HFFc6 (cell line): ENCODE measurements around the gene PSMG4. TPM values are rescaled to one million over a fixed set of nuclear protein-coding genes. Genes with fewer than 3 reads are reported as not detected.

ENCODE experiments used
- DNase-seq: peaks from one replicate; pipeline ENCODE4 v3.0.0-alpha.2; 2018
- H3K27ac Mint-ChIP-seq: 2 replicates; pipeline ENCODE4 v1.8.0; 2020; ENCODE audit warnings: mild to moderate bottlenecking, mixed read lengths
- H3K27me3 Mint-ChIP-seq: 2 replicates; pipeline ENCODE4 v1.8.0; 2021; ENCODE audit warnings: mild to moderate bottlenecking, moderate library complexity, mixed read lengths; ENCODE audit not compliant: insufficient read depth
- H3K36me3 Mint-ChIP-seq: 2 replicates; pipeline ENCODE4 v1.8.0; 2021; ENCODE audit warnings: low read depth, mixed read lengths
- H3K4me1 Mint-ChIP-seq: 2 replicates; pipeline ENCODE4 v1.8.0; 2020; ENCODE audit warnings: low read depth, mixed read lengths
- H3K4me3 Mint-ChIP-seq: 2 replicates; pipeline ENCODE4 v1.8.0; 2020; ENCODE audit warnings: mild to moderate bottlenecking, moderate library complexity, mixed read lengths
- H3K9me3 Mint-ChIP-seq: 2 replicates; pipeline ENCODE4 v1.8.0; 2020; ENCODE audit warnings: mild to moderate bottlenecking, mixed read lengths
- CTCF ChIP-seq: fragments of 200-600 bp; sonication (generic); IDR thresholded peaks from 2 replicates; pipeline ENCODE4 v1.5.0; 2021; ENCODE audit warnings: antibody characterized with exemption, mild to moderate bottlenecking
- total RNA-seq, 6 experiments: library from RNA; stranded (reverse); fragmentation: NEBNext Ultra II Directional; extraction: Animal tissue kit (Norgen Biotek cat#: 25700); gene quantifications; 2 replicates in 1 of 6; 3 replicates in 5 of 6; pipeline ENCODE4 v1.2.3, GENCODE V29; 2021

Gene PSMG4
- total RNA-seq, 6 experiments from 2014 or later = 14.9 to 20.1 (median 17.6) TPM

GRCh38 chr6:3287308-3287707 is 28.6 kb downstream of the PSMG4 start:
- no peaks in the 10 kb centered on the region for H3K9me3 Mint-ChIP-seq
- H3K27me3 Mint-ChIP-seq = peaks cover 15% of the 10 kb centered on the region
- no peaks in the 10 kb centered on the region for H3K36me3 Mint-ChIP-seq
- H3K4me3 Mint-ChIP-seq = no peak overlapping the region
- no peak for DNase-seq
- TF ChIP-seq CTCF = no peak
- peaks cover 8% of the 10 kb centered on the region for H3K4me1 Mint-ChIP-seq
- H3K27ac Mint-ChIP-seq = no peak overlapping the region

- Mint-ChIP-seq H3K9me3 (no peaks in the 10 kb centered on the region), H3K27ac (no peak overlapping the region), H3K4me3 (no peak overlapping the region), H3K27me3 (peaks cover 20% of the 10 kb centered on the region), H3K36me3 (no peaks in the 10 kb centered on the region), H3K4me1 (peaks cover under 1% of the 10 kb centered on the region; the same call in 1 of the 2 replicates)
- no peak for TF ChIP-seq CTCF
- DNase-seq = no peak
Observed at GRCh38 chr6:3287976-3288707, 29.4 kb downstream of the PSMG4 start.

- H3K9me3 Mint-ChIP-seq = no peaks in the 10 kb centered on the region
- H3K4me3 Mint-ChIP-seq = no peak overlapping the region
- H3K4me1 Mint-ChIP-seq = no peaks in the 10 kb centered on the region
- DNase-seq = no peak
- no peak for TF ChIP-seq CTCF
- no peak overlapping the region for H3K27ac Mint-ChIP-seq
- H3K36me3 Mint-ChIP-seq = no peaks in the 10 kb centered on the region
- peaks cover 20% of the 10 kb centered on the region for H3K27me3 Mint-ChIP-seq
Observed at GRCh38 chr6:3288711-3289663, 30.2 kb downstream of the PSMG4 start.

- peaks cover 23% of the 10 kb centered on the region for H3K27me3 Mint-ChIP-seq
- H3K4me1 Mint-ChIP-seq = no peaks in the 10 kb centered on the region
- no peak overlapping the region for H3K27ac Mint-ChIP-seq
- DNase-seq = no peak
- H3K4me3 Mint-ChIP-seq = no peak overlapping the region
- no peaks in the 10 kb centered on the region for H3K9me3 Mint-ChIP-seq
- TF ChIP-seq CTCF = no peak
- H3K36me3 Mint-ChIP-seq = no peaks in the 10 kb centered on the region
Observed at GRCh38 chr6:3289664-3290055, 30.9 kb downstream of the PSMG4 start.

- no peak for TF ChIP-seq CTCF
- peaks cover 29% of the 10 kb centered on the region for H3K27me3 Mint-ChIP-seq
- no peak overlapping the region for H3K4me3 Mint-ChIP-seq
- no peak for DNase-seq
- H3K4me1 Mint-ChIP-seq = no peaks in the 10 kb centered on the region
- H3K9me3 Mint-ChIP-seq = no peaks in the 10 kb centered on the region
- H3K36me3 Mint-ChIP-seq = no peaks in the 10 kb centered on the region
- no peak overlapping the region for H3K27ac Mint-ChIP-seq
Observed at GRCh38 chr6:3290149-3290930, 31.6 kb downstream of the PSMG4 start.
